Mesendoderm (in vitro differentiated cells): Measurements from ENCODE around the gene KIF4B.

Experiments
- DNase-seq: peaks from one replicate; pipeline ENCODE4 v3.0.0; 2013
- H2AK5ac ChIP-seq: 2 replicates; pipeline ENCODE4 v1.6.1; 2013; ENCODE audit warnings: low read length, inconsistent platforms
- H2BK120ac ChIP-seq: 2 replicates; pipeline ENCODE4 v1.6.1; 2013; ENCODE audit warnings: low read depth, mild to moderate bottlenecking, low read length, moderate library complexity, mixed read lengths
- H2BK15ac ChIP-seq: replicated peaks from 2 replicates; pipeline ENCODE4 v1.6.1; 2013; ENCODE audit warnings: low read depth, mild to moderate bottlenecking, moderate library complexity
- H2BK5ac ChIP-seq: 2 replicates; pipeline ENCODE4 v1.6.1; 2013; ENCODE audit warnings: low read length, inconsistent platforms
- H3K18ac ChIP-seq: 2 replicates; pipeline ENCODE4 v1.6.1; 2013; ENCODE audit warnings: mild to moderate bottlenecking, low read length, mixed read lengths
- H3K23ac ChIP-seq: one replicate; pipeline ENCODE4 v1.6.1; 2013; ENCODE audit warnings: low read length
- H3K27ac ChIP-seq: 2 replicates; pipeline ENCODE4 v1.5.1; 2013; ENCODE audit warnings: low read depth, mild to moderate bottlenecking, inconsistent platforms, low read length, moderate library complexity
- H3K27me3 ChIP-seq: 2 replicates; pipeline ENCODE4 v1.6.1; 2013; ENCODE audit warnings: low read length, control low read depth, mild to moderate bottlenecking, inconsistent platforms; ENCODE audit not compliant: insufficient read depth, poor library complexity
- H3K36me3 ChIP-seq: 2 replicates; pipeline ENCODE4 v1.6.1; 2013; ENCODE audit warnings: low read length, inconsistent platforms; ENCODE audit not compliant: control insufficient read depth, insufficient read depth
- H3K4ac ChIP-seq: one replicate; pipeline ENCODE4 v1.6.1; 2013; ENCODE audit warnings: low read depth, mild to moderate bottlenecking, low read length, moderate library complexity
- H3K4me1 ChIP-seq: 2 replicates; pipeline ENCODE4 v1.6.1; 2013; ENCODE audit warnings: low read depth, low read length, inconsistent platforms; ENCODE audit not compliant: control insufficient read depth
- H3K4me2 ChIP-seq: 2 replicates; pipeline ENCODE4 v1.6.1; 2013; ENCODE audit warnings: low read length
- H3K4me3 ChIP-seq: 2 replicates; pipeline ENCODE4 v1.5.1; 2013; ENCODE audit warnings: mild to moderate bottlenecking, low read length
- H3K56ac ChIP-seq: one replicate; pipeline ENCODE4 v1.6.1; 2013; ENCODE audit warnings: low read length
- H3K79me1 ChIP-seq: 2 replicates; pipeline ENCODE4 v1.6.1; 2013; ENCODE audit warnings: low read length, inconsistent platforms
- H3K79me2 ChIP-seq: 2 replicates; pipeline ENCODE4 v1.6.1; 2013; ENCODE audit warnings: mild to moderate bottlenecking, low read length; ENCODE audit not compliant: control insufficient read depth, insufficient read depth
- H3K9ac ChIP-seq: 2 replicates; pipeline ENCODE4 v1.6.1; 2013; ENCODE audit warnings: low read length, inconsistent platforms
- H4K5ac ChIP-seq: one replicate; pipeline ENCODE4 v1.6.1; 2013; ENCODE audit warnings: low read length
- H4K8ac ChIP-seq: one replicate; pipeline ENCODE4 v1.6.1; 2013; ENCODE audit warnings: low read depth, mild to moderate bottlenecking, control low read depth, low read length, moderate library complexity
- WGBS: extraction: QIAGEN DNeasy Blood & Tissue Kit; methylation state at CpG from one replicate; pipeline ENCODE4 v1.1.7; 2013; ENCODE audit warnings: low lambda C conversion rate, missing lambda C conversion rate; ENCODE audit not compliant: insufficient coverage; ENCODE audit errors: extremely low coverage; 5-methylcytosine and 5-hydroxymethylcytosine counted together

KIF4B gene

GRCh38 chr5:155010881-155011280, 2.7 kb upstream of the KIF4B start:
- Histone ChIP-seq H4K5ac (no peak overlapping the region), H3K27ac (no peak overlapping the region), H2AK5ac (no peak overlapping the region), H4K8ac (no peak overlapping the region), H3K79me2 (no peaks in the 10 kb centered on the region), H3K18ac (no peak overlapping the region), H3K9ac (no peak overlapping the region), H3K4me2 (no peak overlapping the region), H3K4ac (no peak overlapping the region), H3K4me3 (no peak overlapping the region), H3K56ac (no peak overlapping the region), H3K79me1 (no peaks in the 10 kb centered on the region), H3K4me1 (no peaks in the 10 kb centered on the region), H3K36me3 (no peaks in the 10 kb centered on the region), H3K23ac (no peak overlapping the region), H2BK15ac (no peak overlapping the region), H2BK5ac (no peak overlapping the region), H2BK120ac (no peak overlapping the region), H3K27me3 (no peaks in the 10 kb centered on the region)
- no peak for DNase-seq
- no CpG with 5 or more reads among the region's 3 CpGs for WGBS

- no peak overlapping the region for H2BK120ac ChIP-seq
- H3K4me3 ChIP-seq: no peak overlapping the region
- no peak overlapping the region for H3K4me2 ChIP-seq
- no peak overlapping the region for H3K9ac ChIP-seq
- H3K56ac ChIP-seq: no peak overlapping the region
- no peaks in the 10 kb centered on the region for H3K79me1 ChIP-seq
- H2BK15ac ChIP-seq: no peak overlapping the region
- no peaks in the 10 kb centered on the region for H3K27me3 ChIP-seq
- WGBS: no CpG with 5 or more reads among the region's 6 CpGs
- no peak overlapping the region for H2BK5ac ChIP-seq
- H3K4me1 ChIP-seq: no peaks in the 10 kb centered on the region
- H3K23ac ChIP-seq: no peak overlapping the region
- H4K8ac ChIP-seq: no peak overlapping the region
- H3K18ac ChIP-seq: no peak overlapping the region
- no peaks in the 10 kb centered on the region for H3K79me2 ChIP-seq
- no peak overlapping the region for H3K4ac ChIP-seq
- no peak overlapping the region for H4K5ac ChIP-seq
- no peak overlapping the region for H2AK5ac ChIP-seq
- H3K36me3 ChIP-seq: no peaks in the 10 kb centered on the region
- no peak for DNase-seq
- H3K27ac ChIP-seq: no peak overlapping the region
These were observed 1.7 kb downstream of the KIF4B start for GRCh38 chr5:155015239-155015638.

GRCh38 chr5:155017610-155018009, 4.1 kb downstream of the KIF4B start:
- H3K4me1 ChIP-seq: no peaks in the 10 kb centered on the region
- H3K56ac ChIP-seq: no peak overlapping the region
- H3K9ac ChIP-seq: no peak overlapping the region
- H2BK5ac ChIP-seq: no peak overlapping the region
- no peak overlapping the region for H4K5ac ChIP-seq
- DNase-seq: no peak
- no peak overlapping the region for H4K8ac ChIP-seq
- H3K18ac ChIP-seq: no peak overlapping the region
- H3K79me1 ChIP-seq: no peaks in the 10 kb centered on the region
- no peaks in the 10 kb centered on the region for H3K27me3 ChIP-seq
- no peak overlapping the region for H2BK15ac ChIP-seq
- no peak overlapping the region for H2BK120ac ChIP-seq
- no peak overlapping the region for H2AK5ac ChIP-seq
- H3K27ac ChIP-seq: no peak overlapping the region
- H3K79me2 ChIP-seq: no peaks in the 10 kb centered on the region
- no peak overlapping the region for H3K4ac ChIP-seq
- no CpG with 5 or more reads among the region's 2 CpGs for WGBS
- no peak overlapping the region for H3K23ac ChIP-seq
- no peaks in the 10 kb centered on the region for H3K36me3 ChIP-seq
- H3K4me3 ChIP-seq: no peak overlapping the region
- H3K4me2 ChIP-seq: no peak overlapping the region

GRCh38 chr5:155019601-155020226, 6.2 kb downstream of the KIF4B start:
- no peaks in the 10 kb centered on the region for H3K27me3 ChIP-seq
- no peak for DNase-seq
- H3K9ac ChIP-seq: no peak overlapping the region
- H3K36me3 ChIP-seq: no peaks in the 10 kb centered on the region
- no peaks in the 10 kb centered on the region for H3K4me1 ChIP-seq
- H2BK15ac ChIP-seq: no peak overlapping the region
- no peaks in the 10 kb centered on the region for H3K79me1 ChIP-seq
- no peak overlapping the region for H4K5ac ChIP-seq
- no peak overlapping the region for H3K56ac ChIP-seq
- no peak overlapping the region for H2AK5ac ChIP-seq
- H3K4me3 ChIP-seq: no peak overlapping the region
- no peak overlapping the region for H3K27ac ChIP-seq
- no peak overlapping the region for H3K18ac ChIP-seq
- H2BK5ac ChIP-seq: no peak overlapping the region
- no CpG with 5 or more reads among the region's 17 CpGs for WGBS
- H3K4me2 ChIP-seq: no peak overlapping the region
- H3K4ac ChIP-seq: no peak overlapping the region
- H3K23ac ChIP-seq: no peak overlapping the region
- H2BK120ac ChIP-seq: no peak overlapping the region
- no peaks in the 10 kb centered on the region for H3K79me2 ChIP-seq
- H4K8ac ChIP-seq: no peak overlapping the region

- no peak overlapping the region for H3K4me2 ChIP-seq
- no CpG with 5 or more reads among the region's 5 CpGs for WGBS
These were observed 8.3 kb downstream of the KIF4B start for GRCh38 chr5:155021842-155022241.

GRCh38 chr5:155023320-155023719, 9.8 kb downstream of the KIF4B start:
- H2AK5ac ChIP-seq: no peak overlapping the region
- no peaks in the 10 kb centered on the region for H3K79me2 ChIP-seq
- H3K36me3 ChIP-seq: no peaks in the 10 kb centered on the region
- H3K4me2 ChIP-seq: no peak overlapping the region
- no peak overlapping the region for H3K9ac ChIP-seq
- no peaks in the 10 kb centered on the region for H3K27me3 ChIP-seq
- WGBS: no CpG with 5 or more reads among the region's 3 CpGs
- no peak overlapping the region for H3K18ac ChIP-seq
- H3K23ac ChIP-seq: no peak overlapping the region
- no peak overlapping the region for H3K27ac ChIP-seq
- no peak overlapping the region for H2BK5ac ChIP-seq
- H3K79me1 ChIP-seq: no peaks in the 10 kb centered on the region
- no peaks in the 10 kb centered on the region for H3K4me1 ChIP-seq
- no peak overlapping the region for H3K4ac ChIP-seq
- H3K56ac ChIP-seq: no peak overlapping the region
- no peak overlapping the region for H4K8ac ChIP-seq
- no peak overlapping the region for H2BK15ac ChIP-seq
- H2BK120ac ChIP-seq: no peak overlapping the region
- DNase-seq: no peak
- no peak overlapping the region for H4K5ac ChIP-seq
- H3K4me3 ChIP-seq: no peak overlapping the region

More at GRCh38 chr5:155021842-155022241, 8.3 kb downstream of the KIF4B start:
- DNase-seq: no peak
- Histone ChIP-seq H3K9ac (no peak overlapping the region), H4K8ac (no peak overlapping the region), H3K4me3 (no peak overlapping the region), H3K4me1 (no peaks in the 10 kb centered on the region), H3K4ac (no peak overlapping the region), H4K5ac (no peak overlapping the region), H2BK5ac (no peak overlapping the region), H3K23ac (no peak overlapping the region), H2BK15ac (no peak overlapping the region), H3K56ac (no peak overlapping the region), H3K79me2 (no peaks in the 10 kb centered on the region), H3K36me3 (no peaks in the 10 kb centered on the region), H2AK5ac (no peak overlapping the region), H3K27me3 (no peaks in the 10 kb centered on the region), H2BK120ac (no peak overlapping the region), H3K27ac (no peak overlapping the region), H3K79me1 (no peaks in the 10 kb centered on the region), H3K18ac (no peak overlapping the region)
